Stimulated activated CD4-positive, alpha-beta T cell treated with anti-CD3 and anti-CD28 coated beads, Interleukin-2, amount 100 ng/mL, for 4 hours (primary cell): Measurements from ENCODE around the gene THADA.

Experiments used
- DNase-seq: peaks from one replicate; pipeline ENCODE4 v3.0.0-alpha.2; 2020; ENCODE audit warnings: low read depth

Gene THADA

GRCh38 chr2:43325107-43325811 is 270.6 kb downstream of the THADA start:
- no peak for DNase-seq

- no peak for DNase-seq
Measured at GRCh38 chr2:43324259-43325106, 271.4 kb downstream of the THADA start.

DNA sequence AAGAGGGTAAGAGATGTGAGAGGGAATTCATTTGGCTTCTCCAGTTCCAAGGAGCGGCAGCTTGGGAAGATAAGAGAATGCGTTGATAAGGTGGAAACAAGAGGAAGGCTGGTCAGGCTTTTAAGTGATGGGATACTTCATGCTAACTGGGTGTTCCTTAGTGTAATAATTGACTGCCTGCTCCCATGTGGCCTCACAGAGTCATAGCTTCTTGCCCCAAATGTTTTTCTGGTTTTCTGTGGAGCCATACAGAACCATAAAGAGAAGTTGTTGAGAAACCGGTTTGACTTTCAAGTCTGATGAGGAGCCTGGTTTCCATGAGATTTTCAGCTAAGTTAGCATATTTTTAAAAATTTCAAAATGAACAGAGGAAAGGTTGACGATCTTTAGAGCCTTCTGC is 272.0 kb downstream of the THADA start:
- no peak for DNase-seq

DNA sequence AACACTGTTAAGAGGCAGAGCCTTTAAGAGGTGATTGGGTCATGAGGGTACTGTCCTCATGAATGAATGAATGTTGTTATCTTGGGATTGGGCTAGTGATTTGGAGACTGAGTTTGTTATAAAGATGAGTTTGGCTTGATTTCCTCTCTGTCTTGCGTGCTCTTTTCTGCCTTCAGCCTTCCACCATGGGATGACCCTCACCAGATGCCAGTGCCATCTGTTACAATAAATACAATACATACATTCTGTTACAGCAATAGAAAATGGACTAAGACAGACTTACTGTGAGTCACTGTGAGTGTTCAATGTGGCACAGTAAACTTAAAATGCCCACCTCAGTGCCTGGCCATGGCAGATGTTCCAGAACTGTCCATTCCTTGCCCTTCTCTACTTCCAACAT is 274.4 kb downstream of the THADA start:
- DNase-seq: no peak

GRCh38 chr2:43319541-43319940 is 276.3 kb downstream of the THADA start:
- no peak for DNase-seq

DNA sequence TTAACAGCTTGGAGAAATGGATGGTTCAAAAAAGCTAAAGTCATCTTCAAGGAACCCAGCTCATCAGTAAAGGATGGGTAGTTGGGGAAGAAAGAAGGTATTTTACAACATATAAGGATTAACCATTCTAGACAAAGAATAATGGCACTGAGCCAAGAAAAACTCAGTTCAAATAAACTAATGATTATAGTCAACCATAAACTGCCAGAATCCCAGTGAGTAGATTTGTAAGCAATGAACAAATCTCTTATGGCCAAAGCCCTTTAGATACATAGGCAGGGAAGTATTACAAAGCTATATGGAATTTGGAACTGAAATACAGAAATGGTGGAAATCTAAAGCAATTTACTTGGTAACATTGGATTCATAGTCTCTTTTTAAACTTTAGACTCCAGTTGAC is 277.0 kb downstream of the THADA start:
- no peak for DNase-seq

- DNase-seq: no peak
Measured at GRCh38 chr2:43317680-43318079, 278.2 kb downstream of the THADA start.

- no peak for DNase-seq
Measured at GRCh38 chr2:43317194-43317593, 278.6 kb downstream of the THADA start.

DNA sequence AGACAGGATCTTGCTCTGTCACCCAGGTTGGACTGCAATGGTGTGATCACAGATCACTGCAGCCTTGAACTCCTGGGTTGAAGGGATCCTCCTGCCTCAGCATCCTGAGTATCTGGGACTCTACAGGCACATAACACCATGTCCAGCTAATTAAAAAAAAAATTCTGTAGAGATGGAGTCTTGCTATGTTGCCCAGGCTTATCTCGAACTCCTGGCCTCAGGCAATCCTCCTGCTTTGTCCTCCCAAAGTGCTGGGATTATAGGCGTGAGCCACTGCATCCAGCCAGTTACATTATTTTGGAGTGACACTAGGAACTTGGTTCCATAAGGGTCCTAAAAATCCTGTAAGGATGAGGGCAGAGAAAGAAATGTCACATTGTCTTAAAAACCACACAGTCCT is 280.4 kb downstream of the THADA start:
- no peak for DNase-seq

DNA sequence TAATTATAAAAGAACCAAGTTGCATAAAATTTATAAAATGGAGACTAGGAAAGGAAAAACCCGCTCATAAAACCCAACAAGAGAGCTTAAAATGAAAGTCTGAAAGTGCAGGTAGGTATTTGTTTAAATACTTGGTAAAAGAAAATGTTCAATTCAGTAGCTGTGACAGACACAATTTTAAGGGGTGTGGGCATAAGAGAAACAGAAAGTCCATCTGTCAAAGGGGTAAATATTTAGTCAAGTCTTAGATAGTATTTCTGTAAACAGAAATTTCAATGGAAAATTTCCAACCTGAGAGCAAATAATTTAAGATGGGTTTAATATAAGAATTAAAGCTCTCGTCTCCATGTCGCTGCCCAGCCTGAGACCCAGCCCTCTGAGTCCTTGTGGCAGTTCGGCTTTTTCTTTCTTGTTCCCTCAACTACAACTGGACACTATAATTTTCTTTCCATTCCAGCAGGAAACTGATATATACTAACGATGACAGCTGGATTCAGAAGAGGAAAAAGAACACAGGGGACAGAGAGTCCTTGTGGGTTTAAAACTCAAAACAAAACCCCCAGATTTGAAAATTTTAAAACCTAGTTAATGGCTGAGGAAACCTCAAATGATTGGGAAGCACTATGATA is 281.4 kb downstream of the THADA start:
- DNase-seq: no peak

DNA sequence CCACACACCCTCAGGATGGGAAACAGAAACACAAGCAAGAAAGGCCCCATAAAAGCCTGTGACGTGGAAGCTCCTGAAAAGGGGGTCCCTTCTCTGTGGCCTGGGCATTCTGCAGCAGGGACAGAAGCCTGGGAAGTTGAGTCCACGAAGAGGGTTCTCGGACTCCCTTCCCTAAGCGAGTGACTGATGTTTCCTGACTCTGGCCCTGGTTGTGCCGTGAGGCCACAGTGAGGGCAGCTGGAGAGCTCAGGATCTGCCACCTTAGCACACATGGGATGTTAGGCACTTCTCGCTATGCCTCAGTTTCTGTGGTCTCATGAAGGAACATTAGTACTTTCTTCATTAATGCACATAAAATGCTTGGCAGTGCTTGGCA is 282.2 kb downstream of the THADA start:
- DNase-seq: no peak

DNA sequence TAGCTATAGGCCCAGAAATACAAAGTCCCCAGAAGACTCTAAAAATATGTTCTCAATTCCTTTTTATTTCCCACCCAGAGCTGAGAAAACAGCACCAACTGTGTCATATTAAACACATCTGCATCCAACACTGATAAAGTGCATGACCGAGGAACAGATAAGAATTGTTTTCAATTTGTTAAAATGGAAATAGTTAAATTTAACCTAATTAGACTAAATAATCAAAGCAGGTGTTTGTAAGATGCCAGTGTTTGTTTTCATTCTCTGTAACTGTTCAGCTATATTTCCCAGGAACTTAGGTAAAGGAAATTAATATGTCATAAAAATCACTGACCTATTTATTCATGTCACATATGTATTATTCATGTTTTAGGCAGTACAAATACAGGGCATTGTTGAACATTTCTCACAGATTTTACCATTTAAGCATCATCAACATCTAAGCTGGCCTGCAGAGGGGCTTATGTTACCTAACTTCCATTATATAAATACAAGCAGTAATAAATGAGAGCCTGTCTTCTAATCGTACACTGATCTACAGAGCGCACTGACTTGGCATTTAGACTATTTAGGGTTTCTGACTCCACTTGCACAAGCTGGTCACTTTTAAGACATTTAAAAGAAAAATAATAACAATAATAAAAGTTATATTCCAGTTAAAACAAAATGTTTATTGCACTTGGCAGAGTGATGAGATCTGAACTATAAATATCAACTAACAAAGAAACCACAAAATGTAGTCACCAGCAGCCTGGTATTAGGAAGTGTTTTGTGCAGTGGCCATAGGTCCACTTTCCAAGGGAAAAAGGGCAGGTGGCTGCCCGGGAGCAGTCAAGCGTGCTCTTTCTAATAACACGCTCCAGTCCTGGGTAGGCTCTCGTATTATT is 282.8 kb downstream of the THADA start:
- DNase-seq: no peak

- DNase-seq: no peak
Measured at GRCh38 chr2:43311276-43311675, 284.6 kb downstream of the THADA start.

GRCh38 chr2:43309935-43310334 is 285.9 kb downstream of the THADA start:
- DNase-seq: no peak

GRCh38 chr2:43307973-43308372 is 287.9 kb downstream of the THADA start:
- no peak for DNase-seq

- no peak for DNase-seq
Measured at GRCh38 chr2:43307046-43307445, 288.8 kb downstream of the THADA start.

DNA sequence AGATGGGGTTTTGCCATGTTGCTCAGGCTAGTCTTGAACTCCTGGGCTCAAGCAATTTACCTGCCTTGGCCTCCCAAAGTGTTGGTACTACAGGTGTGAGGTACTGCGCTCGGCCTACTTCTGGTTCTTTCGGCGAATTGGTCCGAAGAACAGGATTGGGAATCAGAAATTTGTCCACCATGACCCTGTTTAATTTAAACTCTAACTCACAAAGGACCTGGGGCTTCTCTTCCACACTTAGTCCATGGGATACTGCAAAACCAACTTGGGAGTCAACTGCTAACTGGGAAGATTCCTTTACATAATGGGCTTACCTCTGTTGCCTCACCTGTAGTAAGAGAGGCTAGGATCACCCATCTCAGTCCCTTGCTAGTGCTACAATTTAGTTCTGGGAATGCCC is 289.6 kb downstream of the THADA start:
- no peak for DNase-seq

DNA sequence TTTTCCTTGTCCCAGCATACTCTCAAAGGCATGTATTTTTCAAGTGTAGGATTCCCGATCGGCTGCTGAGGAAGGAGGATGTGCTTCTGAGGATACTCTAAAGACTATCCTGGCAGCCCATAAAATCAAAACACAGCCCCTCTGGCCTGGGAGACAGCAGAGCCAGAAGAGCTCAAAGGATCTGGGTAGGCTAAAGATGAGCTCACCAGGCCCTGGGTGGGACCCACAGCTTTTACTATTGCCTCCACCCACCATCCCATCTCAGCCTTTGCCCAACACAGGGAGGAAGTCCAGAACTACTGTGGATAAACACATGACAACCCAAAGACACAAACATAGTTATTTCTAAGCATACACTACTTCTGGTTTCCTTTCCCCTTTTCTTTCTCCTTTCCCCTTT is 290.3 kb downstream of the THADA start:
- DNase-seq: no peak

GRCh38 chr2:43305012-43305411 is 290.8 kb downstream of the THADA start:
- DNase-seq: no peak

GRCh38 chr2:43303889-43304288 is 291.9 kb downstream of the THADA start:
- no peak for DNase-seq

GRCh38 chr2:43302961-43303494 is 292.8 kb downstream of the THADA start:
- no peak for DNase-seq
